ENCODE data around the gene CARD11. TPM values are rescaled to one million over a fixed set of nuclear protein-coding genes. Genes with fewer than 3 reads are reported as not detected.
"Not testable (repeated sequence)": the region's sequence is repeated elsewhere in the genome, so short reads cannot be mapped to it uniquely, and the experiment has no call there.

The CARD11 gene
- total and polyA plus RNA-seq, 4 donors: 0.77 to 1.2 (median 1.1) TPM

DNA sequence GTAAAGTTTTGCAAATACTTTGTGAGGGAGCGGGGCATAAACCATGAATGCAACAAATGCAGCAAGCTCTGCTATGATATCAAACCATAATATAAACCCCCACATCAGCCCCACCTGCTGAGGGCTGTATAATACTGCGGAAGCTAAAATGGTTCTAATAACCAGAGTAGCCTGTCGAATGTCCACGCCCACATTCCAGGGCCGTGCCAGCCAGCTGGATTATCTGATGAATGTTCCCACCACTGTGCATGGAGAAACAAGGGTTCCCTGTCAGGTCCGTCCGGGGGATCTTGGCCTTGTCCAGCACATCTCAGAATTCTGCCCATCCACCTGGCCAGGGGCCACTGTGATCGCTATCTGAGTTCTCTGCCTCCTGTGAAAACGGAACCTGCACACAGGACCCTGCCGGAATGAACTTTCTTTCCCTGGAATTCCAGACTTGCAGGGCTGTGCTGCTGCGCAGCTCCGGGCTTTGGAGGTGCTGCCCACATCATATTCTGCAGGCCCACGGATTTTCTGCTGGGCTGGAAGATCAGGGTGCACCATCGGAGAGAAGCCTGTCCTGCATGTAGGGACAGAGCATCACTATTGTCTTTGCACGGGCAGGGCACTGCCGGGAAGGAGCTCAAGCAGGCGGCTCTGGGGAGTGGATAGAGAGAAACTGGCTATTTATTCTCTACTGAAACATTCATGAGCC is 122.6 kb downstream of the CARD11 start:
- Histone ChIP-seq H3K4me3 (ENCODE audit: low read depth, low read length) (no peak overlapping the region), H3K27ac (ENCODE audit: low read depth, low read length) (no peak overlapping the region)
- WGBS (ENCODE audit: insufficient coverage): 66% methylated on average over 13 of the region's 17 CpGs

DNA sequence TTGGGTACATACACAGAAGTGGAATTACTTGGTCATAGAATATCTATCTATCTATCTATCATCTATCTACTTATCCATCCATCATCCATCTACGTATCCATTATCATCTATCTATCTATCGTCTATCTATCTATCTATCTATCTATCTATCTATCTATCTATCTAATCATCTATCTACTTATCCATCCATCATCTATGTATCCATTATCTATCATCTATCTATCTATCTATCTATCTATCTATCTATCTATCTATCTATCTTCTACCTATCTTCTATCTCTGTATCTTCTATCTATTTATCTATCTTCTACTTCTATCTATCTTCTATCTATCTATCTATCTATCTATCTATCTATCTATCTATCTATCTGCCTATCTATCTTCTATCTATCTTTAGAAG is 123.2 kb downstream of the CARD11 start:
- not testable (repeated sequence) for H3K36me3 ChIP-seq (ENCODE audit: control insufficient read depth, insufficient read depth, low read length); H3K27ac ChIP-seq (ENCODE audit: low read depth, low read length); H3K4me3 ChIP-seq (ENCODE audit: low read depth, low read length); H3K27me3 ChIP-seq (ENCODE audit: control insufficient read depth, insufficient read depth, low read length); H3K9me3 ChIP-seq (ENCODE audit: control insufficient read depth, insufficient read depth, low read length); DNase-seq (ENCODE audit: low read depth in 4 of 6, low spot score in 6 of 6)
- 100% methylated on average over 2 of the region's 2 CpGs for WGBS (ENCODE audit: insufficient coverage)
- H3K4me1 ChIP-seq (ENCODE audit: control insufficient read depth, insufficient read depth, low read length): peaks cover 20% of the 10 kb centered on the region

More for the DNA sequence above, 122.6 kb downstream of the CARD11 start:
- peak in 1 of 6 donors; percentile 56 for DNase-seq (ENCODE audit: low read depth in 4 of 6, low spot score in 6 of 6)
- H3K9me3 ChIP-seq (ENCODE audit: control insufficient read depth, insufficient read depth, low read length): no peaks in the 10 kb centered on the region
- H3K4me1 ChIP-seq (ENCODE audit: control insufficient read depth, insufficient read depth, low read length): peaks cover 20% of the 10 kb centered on the region
- no peaks in the 10 kb centered on the region for H3K27me3 ChIP-seq (ENCODE audit: control insufficient read depth, insufficient read depth, low read length)
- H3K36me3 ChIP-seq (ENCODE audit: control insufficient read depth, insufficient read depth, low read length): peaks cover 2% of the 10 kb centered on the region

- Histone ChIP-seq H3K36me3 (ENCODE audit: control insufficient read depth, insufficient read depth, low read length) (peaks cover 2% of the 10 kb centered on the region), H3K4me3 (ENCODE audit: low read depth, low read length) (no peak overlapping the region), H3K27me3 (ENCODE audit: control insufficient read depth, insufficient read depth, low read length) (no peaks in the 10 kb centered on the region), H3K9me3 (ENCODE audit: control insufficient read depth, insufficient read depth, low read length) (no peaks in the 10 kb centered on the region), H3K27ac (ENCODE audit: low read depth, low read length) (no peak overlapping the region), H3K4me1 (ENCODE audit: control insufficient read depth, insufficient read depth, low read length) (peaks cover 20% of the 10 kb centered on the region)
- no peak for DNase-seq (ENCODE audit: low read depth in 4 of 6, low spot score in 6 of 6)
- no CpG with 5 or more reads among the region's 4 CpGs for WGBS (ENCODE audit: insufficient coverage)
Observed at GRCh38 chr7:2920041-2920440, 123.6 kb downstream of the CARD11 start.

DNA sequence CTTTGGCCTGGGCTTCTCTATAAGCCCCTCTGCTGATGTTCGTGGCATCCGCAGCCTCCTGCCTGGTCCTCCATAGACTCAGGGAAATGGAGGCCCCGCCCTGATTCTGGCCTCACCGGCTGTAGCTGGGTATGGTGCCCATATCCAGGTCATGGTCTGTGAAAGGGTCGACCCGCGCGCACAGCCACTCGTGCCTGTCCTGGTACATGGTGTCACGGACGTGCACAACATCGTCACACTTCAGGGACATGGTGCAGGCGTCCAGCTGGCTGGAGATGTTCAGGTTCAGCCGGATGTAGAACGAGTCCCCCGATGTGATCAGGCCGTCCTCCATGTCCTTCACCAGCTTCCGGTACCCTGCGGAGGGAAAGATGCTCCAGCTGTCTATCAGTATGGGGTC is 124.4 kb downstream of the CARD11 start:
- WGBS (ENCODE audit: insufficient coverage): 96% methylated on average over 19 of the region's 19 CpGs
- no peak overlapping the region for H3K4me3 ChIP-seq (ENCODE audit: low read depth, low read length)
- no peaks in the 10 kb centered on the region for H3K27me3 ChIP-seq (ENCODE audit: control insufficient read depth, insufficient read depth, low read length)

DNA sequence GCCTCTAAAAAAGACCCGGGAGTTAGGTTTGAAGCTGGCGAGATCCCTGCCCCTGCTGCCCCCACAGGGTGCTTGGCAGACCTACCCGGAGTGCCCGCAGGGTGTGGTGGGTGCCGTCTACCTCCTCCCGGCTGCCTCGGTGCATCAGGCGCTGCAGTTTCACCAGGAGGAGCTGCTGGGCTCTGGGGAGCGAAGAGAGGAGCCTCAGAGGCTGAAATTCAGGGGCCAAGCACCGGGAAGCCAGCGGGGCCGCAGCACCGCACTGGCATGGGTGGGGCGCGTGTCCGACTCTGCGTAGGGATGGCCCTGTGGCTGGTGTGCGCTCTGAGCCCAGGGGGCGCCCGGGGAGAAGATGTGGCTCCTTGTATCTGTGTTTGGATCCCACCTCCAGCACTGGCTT is 125.3 kb downstream of the CARD11 start:
- Histone ChIP-seq H3K4me1 (ENCODE audit: control insufficient read depth, insufficient read depth, low read length) (peaks cover 20% of the 10 kb centered on the region), H3K36me3 (ENCODE audit: control insufficient read depth, insufficient read depth, low read length) (peaks cover 2% of the 10 kb centered on the region), H3K27me3 (ENCODE audit: control insufficient read depth, insufficient read depth, low read length) (peaks cover 2% of the 10 kb centered on the region), H3K27ac (ENCODE audit: low read depth, low read length) (no peak overlapping the region), H3K9me3 (ENCODE audit: control insufficient read depth, insufficient read depth, low read length) (no peaks in the 10 kb centered on the region), H3K4me3 (ENCODE audit: low read depth, low read length) (no peak overlapping the region)
- DNase-seq (ENCODE audit: low read depth in 4 of 6, low spot score in 6 of 6): no peak
- WGBS (ENCODE audit: insufficient coverage): 89% methylated on average over 20 of the region's 20 CpGs

More for the DNA sequence above, 124.4 kb downstream of the CARD11 start:
- Histone ChIP-seq H3K27ac (ENCODE audit: low read depth, low read length) (no peak overlapping the region), H3K36me3 (ENCODE audit: control insufficient read depth, insufficient read depth, low read length) (peaks cover 2% of the 10 kb centered on the region), H3K9me3 (ENCODE audit: control insufficient read depth, insufficient read depth, low read length) (no peaks in the 10 kb centered on the region), H3K4me1 (ENCODE audit: control insufficient read depth, insufficient read depth, low read length) (peaks cover 20% of the 10 kb centered on the region)
- DNase-seq (ENCODE audit: low read depth in 4 of 6, low spot score in 6 of 6): no peak

DNA sequence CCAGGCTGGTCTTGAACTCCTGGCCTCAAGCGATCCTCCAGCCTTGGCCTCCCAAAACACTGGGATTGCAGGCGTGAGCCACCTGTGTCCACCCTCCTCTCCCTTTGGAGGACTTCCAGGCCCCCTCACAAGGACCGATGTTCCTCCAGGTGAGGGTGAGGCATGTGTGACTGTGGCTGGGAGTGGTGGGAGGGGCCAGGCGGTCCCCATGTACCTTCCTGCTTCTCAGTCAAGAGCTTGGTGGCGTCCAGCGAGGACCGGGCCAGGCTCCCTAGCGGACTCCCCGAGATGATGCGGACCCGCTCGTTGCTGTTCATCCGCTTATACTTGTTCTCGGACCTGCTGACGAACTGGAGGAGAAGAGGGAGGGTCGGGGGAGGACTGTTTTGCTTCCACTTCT is 128.6 kb downstream of the CARD11 start:
- peaks cover 6% of the 10 kb centered on the region for H3K4me1 ChIP-seq (ENCODE audit: control insufficient read depth, insufficient read depth, low read length)
- DNase-seq (ENCODE audit: low read depth in 4 of 6, low spot score in 6 of 6): no peak
- peaks cover 2% of the 10 kb centered on the region for H3K36me3 ChIP-seq (ENCODE audit: control insufficient read depth, insufficient read depth, low read length)
- peaks cover 2% of the 10 kb centered on the region for H3K27me3 ChIP-seq (ENCODE audit: control insufficient read depth, insufficient read depth, low read length)
- WGBS (ENCODE audit: insufficient coverage): 98% methylated on average over 11 of the region's 16 CpGs
- H3K9me3 ChIP-seq (ENCODE audit: control insufficient read depth, insufficient read depth, low read length): no peaks in the 10 kb centered on the region
- H3K4me3 ChIP-seq (ENCODE audit: low read depth, low read length): no peak overlapping the region
- no peak overlapping the region for H3K27ac ChIP-seq (ENCODE audit: low read depth, low read length)

GRCh38 chr7:2913760-2914387 is 129.8 kb downstream of the CARD11 start:
- peaks cover 2% of the 10 kb centered on the region for H3K36me3 ChIP-seq (ENCODE audit: control insufficient read depth, insufficient read depth, low read length)
- H3K27ac ChIP-seq (ENCODE audit: low read depth, low read length): no peak overlapping the region
- no peaks in the 10 kb centered on the region for H3K9me3 ChIP-seq (ENCODE audit: control insufficient read depth, insufficient read depth, low read length)
- no peak overlapping the region for H3K4me3 ChIP-seq (ENCODE audit: low read depth, low read length)
- 74% methylated on average over 12 of the region's 26 CpGs for WGBS (ENCODE audit: insufficient coverage)
- H3K27me3 ChIP-seq (ENCODE audit: control insufficient read depth, insufficient read depth, low read length): peaks cover 2% of the 10 kb centered on the region
- no peak for DNase-seq (ENCODE audit: low read depth in 4 of 6, low spot score in 6 of 6)
- peaks cover 6% of the 10 kb centered on the region for H3K4me1 ChIP-seq (ENCODE audit: control insufficient read depth, insufficient read depth, low read length)

DNA sequence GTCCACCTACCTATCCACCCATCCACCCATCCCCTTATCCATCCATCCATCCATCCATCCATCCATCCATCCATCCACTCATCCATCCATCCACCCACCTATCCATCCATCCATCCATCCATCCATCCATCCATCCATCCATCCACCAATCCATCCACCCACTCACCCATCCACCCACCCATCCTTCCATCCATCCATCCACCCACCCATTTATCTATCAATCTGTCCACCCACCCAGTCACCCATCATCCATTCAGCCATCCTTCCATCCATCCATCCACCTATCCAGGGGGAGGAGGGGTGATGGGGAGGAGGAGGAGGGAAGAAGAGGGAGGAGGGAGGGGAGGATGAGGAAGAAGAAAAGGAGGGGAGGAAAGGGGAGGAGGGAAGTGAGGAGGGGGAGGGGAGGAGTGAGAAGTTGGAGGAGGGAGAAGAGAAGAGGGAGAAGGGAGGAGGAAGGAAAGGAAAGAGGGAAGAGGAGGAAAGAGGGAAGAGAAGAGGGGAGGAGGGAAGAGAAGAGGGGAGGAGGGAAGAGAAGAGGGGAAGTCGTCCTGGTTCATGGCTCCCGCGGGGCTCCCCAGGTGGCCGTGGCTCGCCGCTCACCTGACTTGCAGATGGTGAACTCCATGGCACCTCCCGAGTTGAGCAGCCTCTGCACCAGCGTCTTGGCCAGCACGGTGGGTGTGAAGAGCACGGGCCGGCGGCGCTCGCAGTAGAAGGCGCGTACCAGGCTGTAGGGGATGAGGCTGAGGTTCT is 130.8 kb downstream of the CARD11 start:
- 95% methylated on average over 15 of the region's 16 CpGs for WGBS (ENCODE audit: insufficient coverage)
- peaks cover 6% of the 10 kb centered on the region for H3K4me1 ChIP-seq (ENCODE audit: control insufficient read depth, insufficient read depth, low read length)
- H3K27me3 ChIP-seq (ENCODE audit: control insufficient read depth, insufficient read depth, low read length): peaks cover 2% of the 10 kb centered on the region
- H3K4me3 ChIP-seq (ENCODE audit: low read depth, low read length): no peak overlapping the region
- H3K27ac ChIP-seq (ENCODE audit: low read depth, low read length): no peak overlapping the region
- no peak for DNase-seq (ENCODE audit: low read depth in 4 of 6, low spot score in 6 of 6)
- no peaks in the 10 kb centered on the region for H3K36me3 ChIP-seq (ENCODE audit: control insufficient read depth, insufficient read depth, low read length)
- no peaks in the 10 kb centered on the region for H3K9me3 ChIP-seq (ENCODE audit: control insufficient read depth, insufficient read depth, low read length)

DNA sequence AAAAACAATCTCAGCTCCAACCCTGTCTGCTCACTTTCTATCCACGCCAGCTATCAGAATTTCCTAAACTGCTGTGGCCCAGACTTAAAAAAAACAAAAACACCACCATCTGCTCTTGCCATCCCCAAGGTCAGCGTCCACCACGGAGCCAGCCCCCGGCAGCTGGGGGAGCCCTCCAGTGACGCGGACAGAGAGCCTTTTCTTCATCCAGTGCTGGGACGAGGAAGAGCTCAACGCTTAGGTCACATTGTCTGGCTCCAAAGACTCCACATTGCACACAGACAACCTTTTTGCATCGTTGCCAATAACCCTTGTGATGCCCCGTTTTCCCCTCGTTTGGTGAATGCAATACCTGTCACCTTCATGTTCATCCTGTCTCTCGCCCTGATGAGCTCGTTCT is 132.2 kb downstream of the CARD11 start:
- Histone ChIP-seq H3K4me1 (ENCODE audit: control insufficient read depth, insufficient read depth, low read length) (peaks cover 6% of the 10 kb centered on the region), H3K9me3 (ENCODE audit: control insufficient read depth, insufficient read depth, low read length) (no peaks in the 10 kb centered on the region), H3K27ac (ENCODE audit: low read depth, low read length) (no peak overlapping the region), H3K27me3 (ENCODE audit: control insufficient read depth, insufficient read depth, low read length) (peaks cover 2% of the 10 kb centered on the region), H3K4me3 (ENCODE audit: low read depth, low read length) (no peak overlapping the region), H3K36me3 (ENCODE audit: control insufficient read depth, insufficient read depth, low read length) (no peaks in the 10 kb centered on the region)
- DNase-seq (ENCODE audit: low read depth in 4 of 6, low spot score in 6 of 6): peak in 1 of 6 donors; percentile 48
- WGBS (ENCODE audit: insufficient coverage): 57% methylated on average over 12 of the region's 13 CpGs
